ENCODE data around the gene URB1.

- no peak for TF ChIP-seq EZH2 (IDR thresholded peaks at IDR 0.05; ENCODE audit: low read depth, unreplicated experiment)
- no peak for TF ChIP-seq CTCF (conservative IDR thresholded peaks at IDR 0.05; ENCODE audit: low read depth in 2 of 2)
- TF ChIP-seq CREB1 (CRISPR knock-in tag; IDR thresholded peaks at IDR 0.05; ENCODE audit: low read depth) = no peak
- no peak for TF ChIP-seq POLR2AphosphoS5 (IDR thresholded peaks at IDR 0.05; ENCODE audit: low read depth)
- no peak for TF ChIP-seq REST (IDR thresholded peaks at IDR 0.05; ENCODE audit: unreplicated experiment)
- TF ChIP-seq EZH2phosphoT487 (IDR thresholded peaks at IDR 0.05; ENCODE audit: unreplicated experiment) = no peak
- no peak for TF ChIP-seq JUNB (IDR thresholded peaks at IDR 0.05; ENCODE audit: unreplicated experiment)
- no peak for TF ChIP-seq ZNF462 (CRISPR knock-in tag; IDR thresholded peaks at IDR 0.05)
- no peak for TF ChIP-seq NANOG (IDR thresholded peaks at IDR 0.05; ENCODE audit: borderline replicate concordance)
- no peak for TF ChIP-seq STAT1 (IDR thresholded peaks at IDR 0.05; ENCODE audit: unreplicated experiment)
- no peak for TF ChIP-seq ZNF331 (CRISPR knock-in tag; IDR thresholded peaks at IDR 0.05; ENCODE audit: low read depth)
- no peak for TF ChIP-seq ZNF114 (CRISPR knock-in tag; IDR thresholded peaks at IDR 0.05)
- TF ChIP-seq ETS1 (IDR thresholded peaks at IDR 0.05) = no peak
These were observed 13.6 kb upstream of the URB1 start for GRCh38 chr21:32406405-32406804.
